OCI-LY7 (cell line): ENCODE data around the gene YKT6. TPM values are rescaled to one million over a fixed set of nuclear protein-coding genes. Genes with fewer than 3 reads are reported as not detected.

Experiments used
- BruUV-seq: library from RNA; stranded (reverse); fragments of 400-500 nt; replicated peaks from 2 replicates; lab custom pipeline; 2021; lab: Mats Ljungman, UMichigan
- CTCF ChIA-PET: fragments of 300-600 bp; sonication (Branson Sonifier 250); formaldehyde crosslinking; loops from one replicate; lab custom pipeline; 2022; ENCODE audit warnings: antibody characterized with exemption; ENCODE audit not compliant: unreplicated experiment; lab: Charles Lee
- POLR2A ChIA-PET: fragments of 300-600 bp; sonication (Branson Sonifier 250); formaldehyde crosslinking; loops from one replicate; lab custom pipeline; 2022; ENCODE audit warnings: antibody characterized with exemption; lab: Charles Lee
- DNase-seq: peaks from one replicate; pipeline ENCODE4 v3.0.0-alpha.2; 2015; ENCODE audit warnings: low spot score
- H2AFZ ChIP-seq: fragments of 200-600 bp; sonication (generic), shearing (Covaris generic); 2 replicates; pipeline ENCODE4 v1.6.1; 2014; ENCODE audit warnings: mild to moderate bottlenecking, antibody characterized with exemption, low read length, moderate library complexity
- H3K27ac ChIP-seq: fragments of 200-600 bp; sonication (generic); 2 replicates; pipeline ENCODE4 v1.5.1; 2014; ENCODE audit warnings: mixed run types, low read depth, mild to moderate bottlenecking, moderate library complexity, low read length, inconsistent platforms; ENCODE audit not compliant: poor library complexity, severe bottlenecking
- H3K36me3 ChIP-seq: fragments of 200-600 bp; sonication (generic); 2 replicates; pipeline ENCODE4 v1.6.1; 2014; ENCODE audit warnings: mild to moderate bottlenecking, antibody characterized with exemption, low read length, moderate library complexity, mixed read lengths; ENCODE audit not compliant: insufficient read depth
- H3K4me1 ChIP-seq: fragments of 200-600 bp; sonication (generic); 2 replicates; pipeline ENCODE4 v1.5.1; 2014; ENCODE audit warnings: mild to moderate bottlenecking, low read length; ENCODE audit not compliant: insufficient read depth, poor library complexity, severe bottlenecking
- H3K4me2 ChIP-seq: fragments of 200-600 bp; sonication (generic); 2 replicates; pipeline ENCODE4 v1.6.1; 2014; ENCODE audit warnings: mild to moderate bottlenecking, low read length
- H3K4me3 ChIP-seq: fragments of 200-600 bp; sonication (generic); 2 replicates; pipeline ENCODE4 v1.5.1; 2014; ENCODE audit warnings: mild to moderate bottlenecking, low read depth, low read length; ENCODE audit not compliant: poor library complexity, severe bottlenecking
- H3K79me2 ChIP-seq: fragments of 200-600 bp; sonication (generic); 2 replicates; pipeline ENCODE4 v1.6.1; 2016; ENCODE audit warnings: low read depth, mild to moderate bottlenecking, low read length, moderate library complexity, mixed read lengths; ENCODE audit not compliant: insufficient read depth
- H3K9me2 ChIP-seq: fragments of 200-600 bp; sonication (generic); 2 replicates; pipeline ENCODE4 v1.6.1; 2016; ENCODE audit warnings: mild to moderate bottlenecking, low read length, mixed read lengths; ENCODE audit not compliant: insufficient read depth
- H3K9me3 ChIP-seq: fragments of 200-600 bp; sonication (generic); 2 replicates; pipeline ENCODE4 v1.6.1; 2014; ENCODE audit warnings: mild to moderate bottlenecking, mixed run types, low read length, mixed read lengths
- H4K20me1 ChIP-seq: fragments of 200-600 bp; sonication (generic); 2 replicates; pipeline ENCODE4 v1.6.1; 2014; ENCODE audit warnings: mild to moderate bottlenecking, antibody characterized with exemption, low read length, moderate library complexity, mixed read lengths; ENCODE audit not compliant: insufficient read depth
- CTCF ChIP-seq: fragments of 200-600 bp; sonication (generic); conservative IDR thresholded peaks from 2 replicates; pipeline ENCODE4 v1.5.1; 2014; ENCODE audit warnings: mild to moderate bottlenecking, antibody characterized with exemption, low read length, moderate library complexity, mixed read lengths
- EZH2phosphoT487 ChIP-seq: fragments of 200-600 bp; sonication (generic); IDR thresholded peaks from 2 replicates; pipeline ENCODE4 v1.6.1; 2018; ENCODE audit warnings: low read depth, borderline replicate concordance, mild to moderate bottlenecking, mixed run types, antibody characterized with exemption, low read length, moderate library complexity, mixed read lengths
- intact Hi-C: fragments of 100-400 bp; cut with micrococcal nuclease; formaldehyde crosslinking; loops from one replicate; pipeline ENCODE4 v1.10.0; 2022; ENCODE audit not compliant: unreplicated experiment
- total RNA-seq, 2 experiments: library from RNA; depleted of rRNA in 1 of 2; stranded (reverse); fragments of >200 nt in 1 of 2; shearing (Covaris generic) in 1 of 2; gene quantifications; 2 replicates each; pipeline ENCODE4 v1.2.3, GENCODE V29; 2014 to 2022

YKT6 gene
- total RNA-seq, 2 experiments from 2014 or later: 50.6 to 74.2 TPM

- Histone ChIP-seq H3K4me1 (peaks cover 14% of the 10 kb centered on the region), H3K79me2 (no peaks in the 10 kb centered on the region), H3K9me3 (no peaks in the 10 kb centered on the region), H3K9me2 (no peaks in the 10 kb centered on the region), H3K4me2 (no peak overlapping the region), H3K27ac (no peak overlapping the region), H4K20me1 (no peaks in the 10 kb centered on the region), H3K36me3 (peaks cover 7% of the 10 kb centered on the region), H3K4me3 (no peak overlapping the region), H2AFZ (no peak overlapping the region)
- TF ChIP-seq EZH2phosphoT487: no peak
- TF ChIP-seq CTCF: no peak
- BruUV-seq: no TSS peak
- ChIA-PET CTCF (no interaction called here), POLR2A (interaction anchor here (1.1 kb wide), 1 partner anchor 150 kb away, joined by 3 read pairs; no protein-coding TSS in a partner anchor)
- no peak for DNase-seq
- intact Hi-C loops: no loop called here
Observed at GRCh38 chr7:44217852-44218402, 17.1 kb downstream of the YKT6 start.

GRCh38 chr7:44218418-44219201 lies 17.8 kb downstream of the YKT6 start:
- POLR2A ChIA-PET: interaction anchor here (0.6 to 1.1 kb wide), 3 partner anchors 10 to 343 kb away, joined by 3 to 4 read pairs (median 3); no protein-coding TSS in a partner anchor
- Histone ChIP-seq H3K9me2 (no peaks in the 10 kb centered on the region), H3K36me3 (peaks cover under 1% of the 10 kb centered on the region; the same call in 1 of the 2 replicates), H3K4me1 (peaks cover 11% of the 10 kb centered on the region), H3K9me3 (no peaks in the 10 kb centered on the region), H3K27ac (no peak overlapping the region), H3K79me2 (no peaks in the 10 kb centered on the region), H3K4me2 (no peak overlapping the region), H3K4me3 (no peak overlapping the region), H2AFZ (no peak overlapping the region), H4K20me1 (no peaks in the 10 kb centered on the region)
- TF ChIP-seq EZH2phosphoT487: no peak
- TF ChIP-seq CTCF: peak; percentile 53
- DNase-seq: peak; percentile 49
- BruUV-seq: no TSS peak
- CTCF ChIA-PET: no interaction called here
- intact Hi-C loops: no loop called here
